GM12865 (cell line): ENCODE data around the gene TRDMT1.

Source experiments
- DNase-seq: peaks from one replicate; pipeline ENCODE4 v3.0.0; 2010; ENCODE audit warnings: low read depth
- H3K4me3 ChIP-seq: 2 replicates; pipeline ENCODE4 v1.5.1; 2011; ENCODE audit warnings: mild to moderate bottlenecking, low read depth, low read length, control low read depth
- CTCF ChIP-seq: IDR thresholded peaks from 2 replicates; pipeline ENCODE4 v1.5.1; 2011; ENCODE audit warnings: low read length, control low read depth, low read depth, inconsistent platforms; ENCODE audit not compliant: insufficient read depth; ENCODE audit errors: missing control alignments

TRDMT1 gene

GRCh38 chr10:17112566-17112965 is 88.9 kb downstream of the TRDMT1 start:
- no peak for TF ChIP-seq CTCF
- no peak for DNase-seq
- no peak overlapping the region for H3K4me3 ChIP-seq

GRCh38 chr10:17109475-17110207 is 91.8 kb downstream of the TRDMT1 start:
- TF ChIP-seq CTCF = no peak
- no peak overlapping the region for H3K4me3 ChIP-seq
- no peak for DNase-seq

GRCh38 chr10:17109046-17109445 is 92.4 kb downstream of the TRDMT1 start:
- TF ChIP-seq CTCF = no peak
- H3K4me3 ChIP-seq = no peak overlapping the region
- DNase-seq = no peak

GRCh38 chr10:17106991-17107390 is 94.5 kb downstream of the TRDMT1 start:
- no peak for TF ChIP-seq CTCF
- H3K4me3 ChIP-seq = no peak overlapping the region
- DNase-seq = no peak

GRCh38 chr10:17101910-17102266 is 99.6 kb downstream of the TRDMT1 start:
- TF ChIP-seq CTCF = no peak
- no peak for DNase-seq
- no peak overlapping the region for H3K4me3 ChIP-seq

GRCh38 chr10:17101257-17101909 is 100.1 kb downstream of the TRDMT1 start:
- DNase-seq = no peak
- TF ChIP-seq CTCF = no peak
- no peak overlapping the region for H3K4me3 ChIP-seq
